Sigmoid colon (tissue), 7 donors: Measurements from ENCODE around the gene NIP7. TPM values are rescaled to one million over a fixed set of nuclear protein-coding genes. Genes with fewer than 3 reads are reported as not detected.

Experiments used
- DNase-seq: peaks from one replicate; pipeline ENCODE4 v3.0.0-alpha.2; 2019
- H3K27ac ChIP-seq, 4 donors: fragments of 200-600 bp; sonication (generic); one replicate each; pipeline ENCODE4 v1.5.1; 2016 to 2019; ENCODE audit warnings: mild to moderate bottlenecking in 1 of 4
- H3K27me3 ChIP-seq, 3 donors: fragments of 200-600 bp; sonication (generic); one replicate each; pipeline ENCODE4 v1.5.1; 2019; ENCODE audit warnings: mild to moderate bottlenecking in 1 of 3
- H3K36me3 ChIP-seq, 4 donors: fragments of 200-600 bp; sonication (generic); one replicate each; pipeline ENCODE4 v1.5.1; 2016 to 2019
- H3K4me1 ChIP-seq, 4 donors: fragments of 200-600 bp; sonication (generic); one replicate each; pipeline ENCODE4 v1.5.1; 2017 to 2019
- H3K4me3 ChIP-seq, 4 donors: fragments of 200-600 bp; sonication (generic); one replicate each; pipeline ENCODE4 v1.5.1; 2017 to 2019; ENCODE audit warnings: mild to moderate bottlenecking in 2 of 4, moderate library complexity in 1 of 4
- H3K9me3 ChIP-seq, 4 donors: fragments of 200-600 bp in 3 of 4; sonication (generic) in 3 of 4; one replicate each; pipeline versions ENCODE4 v1.5.1 to v1.6.1; 2013 to 2019
- CTCF ChIP-seq, 4 experiments: fragments of 450-650 bp in 3 of 4; fragments of 200-600 bp in 1 of 4; IDR thresholded peaks; one replicate each; pipeline ENCODE4 v1.5.1; 2016 to 2019; ENCODE audit warnings: antibody characterized with exemption in 4 of 4, mild to moderate bottlenecking in 3 of 4, moderate library complexity in 2 of 4
- EP300 ChIP-seq, 4 donors: sonication (generic); formaldehyde crosslinking; IDR thresholded peaks; one replicate each; pipeline ENCODE4 v1.6.1; 2017; ENCODE audit warnings: antibody characterized with exemption in 4 of 4
- POLR2A ChIP-seq, 2 donors: fragments of 450-650 bp; IDR thresholded peaks; one replicate each; pipeline ENCODE4 v1.6.1; 2016; ENCODE audit warnings: antibody characterized with exemption in 2 of 2, mild to moderate bottlenecking in 2 of 2, moderate library complexity in 2 of 2
- POLR2AphosphoS5 ChIP-seq, 4 donors: sonication (generic); formaldehyde crosslinking; IDR thresholded peaks; one replicate each; pipeline ENCODE4 v1.6.1; 2017; ENCODE audit warnings: antibody characterized with exemption in 4 of 4
- WGBS, 2 donors: extraction: QIAGEN DNeasy Blood & Tissue Kit; methylation state at CpG; one replicate each; pipeline ENCODE4 v1.1.7; 2013; 5-methylcytosine and 5-hydroxymethylcytosine counted together
- intact Hi-C: fragments of 100-400 bp; cut with DNase I; formaldehyde crosslinking; loops from one replicate; pipeline ENCODE4 v1.15.1; 2023
- polyA plus RNA-seq, 3 donors: library from polyadenylated mRNA; stranded (reverse); fragments of 200-250 nt; gene quantifications; one replicate each; pipeline ENCODE4 v1.2.3, GENCODE V29; 2013
- total RNA-seq, 4 donors: library from RNA; depleted of rRNA; stranded (reverse); fragments of >200 nt; gene quantifications; one replicate each; pipeline ENCODE4 v1.1.0, GENCODE V29; 2016
- donor health status: healthy with polysubstance abuse.
- donor health status: Bipolar disorder and iron deficiency.
- donor health status: healthy.

NIP7 gene
- total and polyA plus RNA-seq, 7 donors, result 6.9 to 23.8 (median 11.4) TPM

GRCh38 chr16:69373019-69373418, 33.4 kb downstream of the NIP7 start:
- Histone ChIP-seq H3K36me3 (peaks cover 7 to 72% (median 30%) of the 10 kb centered on the region in 4 donors), H3K4me3 (no peak overlapping the region), H3K4me1 (no peaks in the 10 kb centered on the region), H3K9me3 (no peaks in the 10 kb centered on the region), H3K27me3 (no peaks in the 10 kb centered on the region), H3K27ac (no peak overlapping the region)
- TF ChIP-seq CTCF (IDR thresholded peaks at IDR 0.05) (no peak), EP300 (IDR thresholded peaks at IDR 0.05) (no peak), POLR2A (IDR thresholded peaks at IDR 0.05) (no peak)
- intact Hi-C loops, result no loop called here
- no peak for DNase-seq
- 27 to 60% methylated on average over 1 of the region's 1 CpG for WGBS, 2 donors

GRCh38 chr16:69376393-69377059, 37.0 kb downstream of the NIP7 start:
- 98% methylated on average over 10 of the region's 10 CpGs for WGBS, 2 donors
- TF ChIP-seq EP300 (IDR thresholded peaks at IDR 0.05) (no peak), POLR2AphosphoS5 (IDR thresholded peaks at IDR 0.05) (no peak), POLR2A (IDR thresholded peaks at IDR 0.05) (no peak), CTCF (IDR thresholded peaks at IDR 0.05) (no peak)
- H3K4me3 ChIP-seq, result no peak overlapping the region
- no peaks in the 10 kb centered on the region for H3K4me1 ChIP-seq
- no peak overlapping the region for H3K27ac ChIP-seq
- no peak for DNase-seq
- intact Hi-C loops, result no loop called here
- no peaks in the 10 kb centered on the region for H3K9me3 ChIP-seq
- H3K36me3 ChIP-seq, result peaks cover 4 to 68% (median 17%) of the 10 kb centered on the region in 4 donors
- H3K27me3 ChIP-seq, result no peaks in the 10 kb centered on the region

GRCh38 chr16:69378036-69378435, 38.5 kb downstream of the NIP7 start:
- Histone ChIP-seq H3K4me1 (no peaks in the 10 kb centered on the region), H3K4me3 (no peak overlapping the region), H3K36me3 (peaks cover 10 to 67% (median 19%) of the 10 kb centered on the region in 4 donors), H3K27me3 (no peaks in the 10 kb centered on the region), H3K9me3 (no peaks in the 10 kb centered on the region), H3K27ac (no peak overlapping the region)
- 89 to 95% methylated on average over 1 of the region's 1 CpG for WGBS, 2 donors
- TF ChIP-seq CTCF (IDR thresholded peaks at IDR 0.05) (no peak), EP300 (IDR thresholded peaks at IDR 0.05) (no peak), POLR2AphosphoS5 (IDR thresholded peaks at IDR 0.05) (no peak)
- DNase-seq, result no peak
- intact Hi-C loops, result no loop called here

- TF ChIP-seq POLR2A (IDR thresholded peaks at IDR 0.05) (no peak), CTCF (IDR thresholded peaks at IDR 0.05) (no peak), POLR2AphosphoS5 (IDR thresholded peaks at IDR 0.05) (no peak), EP300 (IDR thresholded peaks at IDR 0.05) (no peak)
- WGBS, 2 donors, result 83 to 85% methylated on average over 1 of the region's 1 CpG
- no peak for DNase-seq
- no peak overlapping the region for H3K27ac ChIP-seq
- H3K36me3 ChIP-seq, result peaks cover 10 to 67% (median 21%) of the 10 kb centered on the region in 4 donors
- no peak overlapping the region for H3K4me3 ChIP-seq
- H3K4me1 ChIP-seq, result peaks cover 0 to 2% (median under 1%) of the 10 kb centered on the region in 4 donors
- intact Hi-C loops, result no loop called here
- no peaks in the 10 kb centered on the region for H3K9me3 ChIP-seq
- no peaks in the 10 kb centered on the region for H3K27me3 ChIP-seq
Observed at GRCh38 chr16:69378760-69379159, 39.2 kb downstream of the NIP7 start.

GRCh38 chr16:69381231-69381630, 41.7 kb downstream of the NIP7 start:
- Histone ChIP-seq H3K36me3 (peaks cover 10 to 70% (median 21%) of the 10 kb centered on the region in 4 donors), H3K9me3 (no peaks in the 10 kb centered on the region), H3K4me3 (no peak overlapping the region), H3K27me3 (no peaks in the 10 kb centered on the region), H3K4me1 (peaks cover 0 to 19% (median 12%) of the 10 kb centered on the region in 4 donors), H3K27ac (no peak overlapping the region)
- intact Hi-C loops, result no loop called here
- no peak for DNase-seq
- WGBS, 2 donors, result 59 to 90% methylated on average over 2 of the region's 2 CpGs
- no peak for TF ChIP-seq POLR2A (IDR thresholded peaks at IDR 0.05)
- no peak for TF ChIP-seq POLR2AphosphoS5 (IDR thresholded peaks at IDR 0.05)
- no peak for TF ChIP-seq EP300 (IDR thresholded peaks at IDR 0.05)
- TF ChIP-seq CTCF (IDR thresholded peaks at IDR 0.05), result no peak
